OCI-M2 (cell line): ENCODE measurements around the gene KCNMA1.

Experiments
- DNase-seq: peaks from one replicate; lab custom pipeline; 2025; ENCODE audit not compliant: unreplicated experiment; lab: John Stamatoyannopoulos, UW

KCNMA1 gene

GRCh38 chr10:77287647-77288120 lies 349.9 kb downstream of the KCNMA1 start:
- DNase-seq, result no peak

DNA sequence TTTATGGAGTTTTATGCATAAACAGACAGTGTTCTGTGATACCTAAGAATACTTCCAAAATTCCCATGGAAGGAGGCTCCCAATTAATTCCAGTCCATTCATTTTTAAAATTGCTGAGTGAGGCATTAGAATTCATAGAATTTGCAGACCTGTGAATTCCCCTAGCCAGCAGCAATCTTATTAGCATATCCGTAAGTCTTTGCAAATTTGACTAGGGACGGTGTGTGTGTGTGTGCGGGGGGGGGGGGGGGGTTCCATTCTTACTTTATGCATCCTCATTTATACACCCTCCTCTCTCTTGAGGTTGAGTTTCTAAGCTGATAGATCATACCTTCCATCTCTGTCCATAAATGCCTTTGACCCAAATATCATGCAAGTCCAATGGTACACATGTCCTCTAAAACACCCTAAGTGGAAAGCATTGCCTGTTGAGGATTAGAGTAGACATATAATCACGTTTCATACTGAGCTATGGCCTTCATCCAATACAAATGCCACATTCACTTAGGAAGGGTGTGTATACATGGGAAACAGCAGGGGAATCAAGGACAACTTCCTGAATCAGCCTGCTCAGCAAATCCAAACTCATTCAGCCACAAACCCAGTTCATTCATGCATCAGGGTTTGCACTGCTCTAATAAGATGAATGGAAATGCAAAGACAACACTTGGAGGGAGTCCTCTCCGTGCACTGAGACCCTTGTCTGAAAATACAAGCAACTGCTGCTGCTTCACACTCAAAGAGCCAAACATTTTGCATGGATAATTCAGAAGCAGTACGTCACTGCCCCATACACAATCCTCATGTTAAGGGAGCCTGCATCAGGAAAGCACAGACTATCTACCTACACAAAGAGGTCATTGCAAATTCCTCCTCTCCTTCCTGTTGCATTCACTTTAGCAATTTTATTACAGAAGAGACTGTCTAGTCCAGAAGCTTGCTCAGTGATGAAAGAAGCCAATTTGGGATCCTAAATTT lies 350.8 kb downstream of the KCNMA1 start:
- DNase-seq, result no peak

- DNase-seq, result no peak
Measured at GRCh38 chr10:77285529-77286182, 352.0 kb downstream of the KCNMA1 start.

DNA sequence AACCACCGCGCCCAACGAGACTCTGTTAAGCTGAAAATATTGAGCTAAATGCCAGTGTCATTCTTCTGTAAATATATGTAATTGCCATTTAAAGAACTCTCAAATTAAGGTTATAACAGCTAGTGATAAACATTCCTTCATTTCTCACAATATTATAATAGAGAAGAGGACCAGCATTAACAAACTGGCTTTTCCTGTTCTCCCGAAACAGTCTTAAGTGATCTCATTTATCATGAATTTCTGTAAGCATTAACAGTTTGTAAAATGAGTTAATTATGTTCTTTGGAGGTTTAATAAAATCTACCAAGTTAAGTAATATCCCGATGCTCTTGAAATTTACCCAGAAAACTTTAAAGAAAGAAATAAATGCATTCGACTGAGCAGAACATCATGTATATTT lies 352.8 kb downstream of the KCNMA1 start:
- no peak for DNase-seq

- DNase-seq, result no peak
Measured at GRCh38 chr10:77283326-77283725, 354.3 kb downstream of the KCNMA1 start.

GRCh38 chr10:77282163-77282562 lies 355.4 kb downstream of the KCNMA1 start:
- DNase-seq, result no peak

DNA sequence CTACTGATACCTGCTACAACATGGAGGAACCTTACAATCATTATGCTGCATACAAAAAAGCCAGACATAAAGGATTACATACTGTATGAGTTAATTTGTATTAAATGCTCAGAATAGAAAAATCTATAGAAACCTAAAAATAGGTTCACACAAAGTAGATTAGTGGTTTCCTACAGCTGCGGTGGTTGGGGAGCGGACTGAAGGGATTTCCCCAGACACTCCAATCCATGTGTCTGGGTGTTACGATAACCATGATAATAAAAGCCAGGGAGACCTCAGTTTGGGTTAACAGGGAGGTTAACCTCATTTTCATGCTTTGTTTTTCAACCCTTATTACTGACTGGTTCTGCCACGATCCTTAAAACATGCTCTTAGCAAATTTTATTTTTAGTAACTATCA lies 355.9 kb downstream of the KCNMA1 start:
- no peak for DNase-seq

DNA sequence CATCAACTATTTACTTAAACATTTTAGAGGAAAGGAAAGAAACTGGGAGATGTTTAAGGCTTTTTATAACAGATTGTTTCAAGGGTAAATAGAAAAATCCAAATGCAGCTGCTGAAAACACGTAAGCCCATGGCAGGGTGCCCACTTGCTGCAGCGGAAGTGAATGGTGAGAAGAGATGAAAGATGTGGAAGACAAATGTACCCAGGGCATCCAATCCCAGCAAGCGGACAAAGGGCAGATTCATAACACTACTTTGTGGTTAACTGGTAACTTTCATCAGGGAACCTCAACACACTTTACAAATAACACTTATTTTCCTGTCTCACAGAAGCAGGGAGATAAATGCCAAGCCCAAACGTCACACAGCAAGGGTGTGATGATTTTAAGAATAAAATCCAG lies 358.4 kb downstream of the KCNMA1 start:
- DNase-seq, result no peak

DNA sequence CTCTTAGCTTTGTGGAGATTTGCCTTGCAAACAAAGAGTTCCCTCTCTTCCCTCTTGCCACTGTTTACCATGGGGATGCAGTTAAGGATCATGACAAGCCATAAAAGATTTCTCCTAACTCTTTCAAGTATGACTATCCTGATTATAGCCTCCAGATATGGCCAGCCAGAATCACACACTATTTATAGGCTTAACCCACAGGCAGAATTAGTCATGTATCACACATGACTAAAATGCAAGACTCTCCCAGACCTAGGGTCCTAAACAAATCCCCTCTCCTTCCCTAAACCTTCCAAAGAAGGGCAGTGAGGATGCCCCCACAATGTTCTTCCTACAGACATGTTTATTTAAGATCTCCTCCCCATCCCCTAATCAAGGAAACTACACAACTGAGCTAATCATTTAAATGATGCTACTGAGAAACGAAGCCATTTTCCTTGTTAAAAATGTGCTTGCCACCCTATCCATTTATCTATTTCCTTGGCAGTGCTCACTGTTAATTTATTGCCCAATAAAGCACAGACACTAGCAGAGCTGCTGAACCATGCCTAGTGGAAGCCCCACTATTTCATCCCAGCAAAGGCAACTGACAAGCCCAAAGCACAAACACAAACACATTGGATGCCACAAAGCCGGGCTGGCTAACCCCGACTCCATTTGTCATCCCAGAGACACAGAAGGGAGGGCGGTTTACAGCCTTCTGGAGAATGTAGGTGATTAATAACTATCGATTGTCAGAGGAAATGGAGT lies 363.4 kb downstream of the KCNMA1 start:
- no peak for DNase-seq

DNA sequence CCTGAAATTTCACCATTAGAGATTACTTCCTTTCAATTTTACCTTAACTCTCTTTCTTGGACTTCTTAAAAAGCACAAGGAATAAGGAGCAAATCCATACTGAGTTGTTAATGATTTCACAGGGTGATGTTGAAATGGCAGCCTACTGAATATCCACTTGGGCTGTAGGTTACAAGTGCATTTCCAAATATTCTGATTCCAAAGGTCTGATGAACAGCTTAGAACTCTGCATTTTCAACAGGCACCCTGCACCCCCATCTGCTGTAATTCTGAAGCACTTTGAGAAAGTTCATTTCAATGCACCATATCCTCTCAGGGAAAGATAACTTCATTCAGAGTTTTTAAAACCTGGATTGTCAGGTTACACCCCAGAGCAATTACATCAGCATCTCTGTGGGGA lies 368.4 kb downstream of the KCNMA1 start:
- DNase-seq, result no peak

- DNase-seq, result no peak
Measured at GRCh38 chr10:77268721-77269120, 368.9 kb downstream of the KCNMA1 start.

DNA sequence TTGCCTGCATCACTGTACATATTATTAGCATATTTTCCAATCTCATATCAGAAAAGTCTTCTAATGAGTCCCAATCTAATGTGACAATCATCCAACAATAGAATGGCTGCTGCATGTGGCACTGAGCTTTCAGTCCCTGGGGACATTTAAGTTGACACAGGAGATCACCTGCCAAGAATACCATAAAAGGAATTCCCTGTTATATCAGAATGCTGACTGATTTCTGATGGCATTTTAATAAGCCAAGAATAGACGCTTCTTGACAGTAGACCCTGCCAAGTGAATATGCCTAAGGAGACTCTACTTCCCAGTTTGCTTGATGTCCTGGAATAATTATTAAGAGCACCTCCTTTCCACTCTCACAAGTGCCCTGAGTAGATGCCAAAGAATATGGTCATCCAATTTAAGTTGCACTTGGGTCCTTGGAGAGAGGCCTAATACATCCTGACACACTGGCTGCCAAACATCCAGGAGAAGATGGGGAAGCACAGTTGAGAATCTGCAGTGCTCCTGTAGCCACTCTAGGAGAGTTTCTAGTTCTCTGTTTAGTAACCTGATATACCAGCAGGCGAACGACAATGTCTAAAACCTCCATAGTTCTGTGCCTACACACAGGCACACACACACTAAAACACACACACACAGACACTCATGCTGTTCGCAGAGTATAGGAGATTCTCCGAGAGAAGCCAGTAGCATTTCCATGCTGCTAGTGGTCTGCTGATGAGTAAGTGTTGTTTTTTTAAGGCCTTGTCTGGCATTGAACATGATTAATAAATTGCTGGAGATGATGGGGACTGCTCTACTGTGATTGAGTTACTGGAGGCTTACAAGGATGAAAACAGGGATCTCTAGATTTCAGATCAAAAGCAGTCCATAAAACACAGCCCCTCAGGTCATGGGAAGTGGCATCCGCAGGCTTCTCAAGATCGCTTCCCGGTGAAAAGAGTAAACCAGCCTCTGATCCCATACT lies 369.6 kb downstream of the KCNMA1 start:
- DNase-seq, result no peak

DNA sequence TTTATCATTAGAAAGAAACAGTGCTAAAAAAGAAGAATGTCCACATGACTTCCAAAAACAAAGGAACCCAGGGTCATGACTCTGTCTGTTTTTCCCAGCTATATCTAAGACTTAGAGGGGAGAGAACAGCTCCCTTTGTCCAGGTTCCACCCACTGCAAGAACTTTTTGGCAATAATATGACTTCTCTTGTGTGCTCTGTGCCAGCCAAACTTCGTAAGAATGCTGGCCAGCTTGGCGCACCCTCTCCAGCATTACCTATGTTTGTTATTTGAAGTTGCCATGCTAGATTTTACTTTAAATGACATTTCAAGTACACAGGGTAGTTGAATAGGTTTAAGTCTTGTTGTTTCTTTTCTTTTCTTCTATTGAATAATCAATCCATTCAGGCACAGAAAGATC lies 371.4 kb downstream of the KCNMA1 start:
- DNase-seq, result no peak

GRCh38 chr10:77264527-77264926 lies 373.1 kb downstream of the KCNMA1 start:
- DNase-seq, result no peak

DNA sequence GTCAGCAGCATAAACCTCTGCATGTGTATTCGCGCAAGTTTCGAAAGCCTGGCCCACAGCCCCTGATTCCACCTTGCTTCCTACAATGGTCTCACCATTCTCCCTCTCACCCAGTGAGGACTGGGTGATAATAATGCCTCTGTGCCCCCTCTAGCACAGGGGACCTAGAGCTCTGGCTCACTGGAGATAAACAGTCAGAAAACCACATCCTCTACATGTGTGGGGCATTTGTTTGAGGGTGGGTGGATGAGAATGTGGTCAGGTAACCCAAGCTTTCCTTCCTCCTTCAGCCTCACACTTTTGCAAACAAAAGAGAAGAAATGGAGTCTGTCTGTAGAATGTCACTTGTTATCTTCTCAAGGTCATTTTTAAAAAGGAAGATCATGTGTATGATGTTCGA lies 373.5 kb downstream of the KCNMA1 start:
- no peak for DNase-seq

DNA sequence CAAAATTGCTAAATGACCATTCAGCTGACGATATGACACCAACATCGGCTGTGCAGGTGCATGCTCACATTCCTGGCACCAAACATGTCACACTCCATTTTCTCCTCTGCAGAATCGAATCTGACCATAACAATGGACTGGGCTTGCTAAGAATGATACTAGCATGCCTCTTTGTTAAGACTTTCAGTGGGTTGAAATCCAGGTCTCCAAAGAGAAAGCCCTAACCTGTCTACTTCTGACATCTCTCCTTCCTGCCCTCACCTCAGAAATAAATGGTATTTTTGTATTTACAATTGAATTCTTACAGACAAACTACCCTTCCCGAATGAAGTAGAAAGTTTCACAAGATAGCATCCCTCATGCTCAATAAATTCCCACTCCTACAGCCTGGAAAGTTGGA lies 373.9 kb downstream of the KCNMA1 start:
- no peak for DNase-seq

DNA sequence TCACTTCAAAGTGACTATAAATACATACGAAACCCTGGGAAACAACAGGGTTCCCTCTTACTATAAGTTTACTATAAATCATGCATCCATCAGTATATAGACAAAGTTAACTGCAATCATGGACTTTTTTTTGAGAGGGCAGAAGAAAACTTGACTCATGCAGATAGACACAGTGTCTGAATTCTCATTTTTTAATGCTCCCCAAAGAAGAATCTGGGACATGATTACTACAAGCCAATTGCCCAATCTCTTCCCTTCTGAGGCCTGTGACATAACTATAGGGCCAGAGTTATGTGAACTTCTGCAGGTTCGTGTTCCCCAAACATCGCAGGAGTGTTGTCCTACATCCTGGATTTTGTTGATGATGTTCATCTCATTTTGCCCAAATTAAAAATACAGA lies 376.5 kb downstream of the KCNMA1 start:
- DNase-seq, result no peak

- DNase-seq, result no peak
Measured at GRCh38 chr10:77259171-77259874, 378.3 kb downstream of the KCNMA1 start.

DNA sequence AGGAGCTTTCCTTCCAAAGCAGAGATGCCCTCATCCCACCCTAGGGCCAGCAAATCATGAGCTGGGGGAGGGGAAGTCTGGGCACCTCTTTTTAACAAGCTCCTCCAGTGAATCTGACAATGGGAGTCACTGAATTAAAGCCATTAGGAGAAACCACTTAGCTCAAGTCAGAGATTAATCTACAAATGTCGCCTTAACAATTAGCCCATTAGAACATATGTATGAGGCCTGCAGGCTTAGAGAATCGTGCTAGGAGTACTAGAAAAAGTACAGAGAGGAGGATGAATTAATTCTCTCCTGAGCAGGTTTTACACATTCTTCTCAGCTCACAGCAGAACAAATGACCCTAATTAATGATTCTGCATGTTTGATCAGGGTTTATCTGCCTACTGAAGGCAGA lies 381.3 kb downstream of the KCNMA1 start:
- DNase-seq, result no peak

GRCh38 chr10:77253556-77254064 lies 384.0 kb downstream of the KCNMA1 start:
- DNase-seq, result no peak
